Thyroid gland (tissue), 4 donors: ENCODE measurements around the gene SCN8A.

Experiments
- CTCF ChIP-seq, 6 experiments: fragments of 200-600 bp in 3 of 6; fragments of 450-650 bp in 3 of 6; sonication (generic) in 3 of 6; IDR thresholded peaks; one replicate each; pipeline ENCODE4 v1.5.1; 2016 to 2019; ENCODE audit warnings: antibody characterized with exemption in 6 of 6, mild to moderate bottlenecking in 2 of 6, inconsistent platforms in 1 of 6, moderate library complexity in 1 of 6
- POLR2A ChIP-seq, 2 donors: fragments of 450-650 bp; IDR thresholded peaks; one replicate each; pipeline ENCODE4 v1.6.1; 2017; ENCODE audit warnings: antibody characterized with exemption in 2 of 2, mild to moderate bottlenecking in 2 of 2, moderate library complexity in 1 of 2

DNA sequence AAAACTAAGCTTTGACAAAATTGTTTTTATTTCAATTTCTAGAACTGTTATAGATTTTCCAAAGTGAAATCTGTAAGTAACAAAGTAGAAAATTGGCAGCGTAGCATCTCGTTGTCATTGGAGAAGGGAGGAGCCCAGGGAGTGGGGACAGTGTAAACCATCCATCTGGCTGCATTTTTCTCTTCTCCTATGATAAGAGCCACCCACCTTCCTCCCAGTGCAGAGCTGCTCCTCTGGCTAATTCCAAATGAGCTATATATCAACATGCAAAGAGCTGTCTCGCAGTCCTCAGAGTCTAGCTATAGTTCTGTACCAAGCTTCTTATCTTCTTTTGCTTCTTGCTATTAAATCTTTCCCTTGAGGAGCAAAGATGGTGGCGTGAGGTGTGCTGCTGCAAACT, 56.6 kb downstream of the SCN8A start:
- TF ChIP-seq CTCF (IDR thresholded peaks at IDR 0.05) (no peak), POLR2A (IDR thresholded peaks at IDR 0.05) (no peak)
